Measurements from ENCODE around the gene GPR68. TPM values are rescaled to one million over a fixed set of nuclear protein-coding genes. Genes with fewer than 3 reads are reported as not detected.

GPR68 gene
- total and polyA plus RNA-seq, 2 of the 4 experiments (the other 2 are of a cell fraction) = 0.72 to 0.94 TPM

DNA sequence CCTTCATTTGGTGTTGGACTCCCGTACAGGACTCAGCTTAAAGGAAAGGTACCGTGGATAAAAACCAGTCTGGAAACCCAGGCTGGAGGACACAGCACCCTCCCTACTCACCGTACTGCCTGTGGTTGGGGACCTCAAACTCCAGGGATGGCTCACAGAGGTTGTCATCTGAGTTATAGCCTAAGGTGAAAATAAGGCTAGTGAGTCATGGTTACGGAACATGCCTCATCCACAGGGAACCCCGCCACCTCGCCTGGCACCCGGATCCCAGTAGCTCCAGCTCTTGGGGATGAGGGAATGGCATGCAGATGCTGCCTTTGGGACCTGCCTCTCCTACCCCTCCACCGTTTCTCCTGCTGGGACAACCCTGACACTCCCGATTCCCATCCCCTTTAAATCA is 36.8 kb upstream of the GPR68 start:
- H3K9ac ChIP-seq (ENCODE audit: low read depth, low read length) = no peak overlapping the region
- peak; percentile 15 for DNase-seq
- no peak overlapping the region for H4K91ac ChIP-seq (ENCODE audit: insufficient read depth, low read depth, low read length)
- intact Hi-C loops (cut with micrococcal nuclease) = no loop called here
- H2BK15ac ChIP-seq (ENCODE audit: low read depth, low read length) = no peak overlapping the region
- no peak overlapping the region for H2BK120ac ChIP-seq (ENCODE audit: low read depth, low read length)
- dilution Hi-C loops (cut with HindIII; ENCODE audit: low sequenced_read_pairs, unreplicated experiment) = no loop called here
- no peaks in the 10 kb centered on the region for H3K79me1 ChIP-seq (ENCODE audit: low read depth in 1 of 2, low read length in 2 of 2)
- H2AK5ac ChIP-seq (ENCODE audit: low read depth, low read length) = no peak overlapping the region
- H3K14ac ChIP-seq (replicated peaks; ENCODE audit: low read depth, low read length) = no peak overlapping the region
- no peak overlapping the region for H4K8ac ChIP-seq (ENCODE audit: low read depth in 2 of 2, low read length in 2 of 2)
- POLR2A ChIA-PET (ENCODE audit: unreplicated experiment) = no interaction called here
- no peak overlapping the region for H4K5ac ChIP-seq (ENCODE audit: low read depth, low read length)
- no peak for ATAC-seq (ENCODE audit: low read depth)
- no peak overlapping the region for H3K56ac ChIP-seq (ENCODE audit: extremely low read depth, insufficient read depth, low read length)
- CTCF ChIA-PET = interaction anchor here (0.6 to 1.2 kb wide), 2 partner anchors 104 to 428 kb away, joined by 3 to 4 read pairs; no protein-coding TSS in a partner anchor
- H3K4ac ChIP-seq (ENCODE audit: low read depth, low read length) = no peak overlapping the region
- no peak overlapping the region for H3K18ac ChIP-seq (ENCODE audit: low read depth, low read length)
- BruUV-seq (replicated peaks) = no TSS peak
- H4K20me1 ChIP-seq (ENCODE audit: insufficient read depth, low read length) = no peaks in the 10 kb centered on the region
- no peak overlapping the region for H3K4me3 ChIP-seq (ENCODE audit: insufficient read depth, low read depth, low read length)
- H3K9me1 ChIP-seq (ENCODE audit: insufficient read depth, low read length) = peaks cover 2% of the 10 kb centered on the region; the same call in 1 of the 2 replicates
- WGBS, 2 experiments (ENCODE audit: extremely low coverage in 2 of 2, insufficient read length in 1 of 2) = 100% methylated on average over 1 of the region's 9 CpGs; no CpG with 5 or more reads in 1 of the 2 experiments
- H3K27ac ChIP-seq (ENCODE audit: insufficient read depth, low read length) = no peak overlapping the region
- H3K4me1 ChIP-seq (ENCODE audit: control insufficient read depth, insufficient read depth, low read length) = peaks cover 2% of the 10 kb centered on the region; the same call in 1 of the 2 replicates
- H2BK20ac ChIP-seq (ENCODE audit: low read depth, low read length) = no peak overlapping the region
- TF ChIP-seq NFE2L2 (IDR thresholded peaks at IDR 0.05; ENCODE audit: low read depth, low read length) (no peak), FOS (IDR thresholded peaks at IDR 0.05; ENCODE audit: low read depth, low read length) (no peak), USF2 (IDR thresholded peaks at IDR 0.05; ENCODE audit: low read depth, low read length) (no peak), POLR2A (IDR thresholded peaks at IDR 0.05; ENCODE audit: low read depth, low read length) (no peak), MXI1 (IDR thresholded peaks at IDR 0.05; ENCODE audit: borderline replicate concordance, low read depth, low read length) (no peak), RAD21 (IDR thresholded peaks at IDR 0.05; ENCODE audit: low read length) (no peak), ELK1 (IDR thresholded peaks at IDR 0.05; ENCODE audit: borderline replicate concordance, low read depth, low read length) (no peak)
- TF ChIP-seq, protein P1, sequence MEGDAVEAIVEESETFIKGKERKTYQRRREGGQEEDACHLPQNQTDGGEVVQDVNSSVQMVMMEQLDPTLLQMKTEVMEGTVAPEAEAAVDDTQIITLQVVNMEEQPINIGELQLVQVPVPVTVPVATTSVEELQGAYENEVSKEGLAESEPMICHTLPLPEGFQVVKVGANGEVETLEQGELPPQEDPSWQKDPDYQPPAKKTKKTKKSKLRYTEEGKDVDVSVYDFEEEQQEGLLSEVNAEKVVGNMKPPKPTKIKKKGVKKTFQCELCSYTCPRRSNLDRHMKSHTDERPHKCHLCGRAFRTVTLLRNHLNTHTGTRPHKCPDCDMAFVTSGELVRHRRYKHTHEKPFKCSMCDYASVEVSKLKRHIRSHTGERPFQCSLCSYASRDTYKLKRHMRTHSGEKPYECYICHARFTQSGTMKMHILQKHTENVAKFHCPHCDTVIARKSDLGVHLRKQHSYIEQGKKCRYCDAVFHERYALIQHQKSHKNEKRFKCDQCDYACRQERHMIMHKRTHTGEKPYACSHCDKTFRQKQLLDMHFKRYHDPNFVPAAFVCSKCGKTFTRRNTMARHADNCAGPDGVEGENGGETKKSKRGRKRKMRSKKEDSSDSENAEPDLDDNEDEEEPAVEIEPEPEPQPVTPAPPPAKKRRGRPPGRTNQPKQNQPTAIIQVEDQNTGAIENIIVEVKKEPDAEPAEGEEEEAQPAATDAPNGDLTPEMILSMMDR (conservative IDR thresholded peaks at IDR 0.05; ENCODE audit: low read depth, low read length) = no peak
- no peaks in the 10 kb centered on the region for H3K9me3 ChIP-seq (ENCODE audit: control insufficient read depth, insufficient read depth, low read length)
- in situ Hi-C loops (cut with MboI; ENCODE audit: low sequenced_read_pairs) = loop anchor here (5.0 kb wide), 1 partner anchor 104 kb away; no protein-coding TSS in a partner anchor
- H2AFZ ChIP-seq (replicated peaks; ENCODE audit: low read length, poor library complexity) = no peak overlapping the region
- H2AK9ac ChIP-seq (replicated peaks; ENCODE audit: low read depth, low read length, poor library complexity) = no peak overlapping the region
- no peak overlapping the region for H3K23ac ChIP-seq (ENCODE audit: low read depth, low read length)
- H3K4me2 ChIP-seq (ENCODE audit: low read depth, low read length) = no peak overlapping the region
- no peak overlapping the region for H2BK5ac ChIP-seq (ENCODE audit: low read depth, low read length, poor library complexity, severe bottlenecking)
- H3K27me3 ChIP-seq (ENCODE audit: control insufficient read depth, insufficient read depth, low read length) = peaks cover 3% of the 10 kb centered on the region
- H3K36me3 ChIP-seq (ENCODE audit: control insufficient read depth, insufficient read depth, low read length) = no peaks in the 10 kb centered on the region

Data from IMR-90 (cell line).